NB4 (cell line): Measurements from ENCODE around the gene RGS6.
A peak's percentile ranks its signal among the peaks of the same experiment; 100 is the strongest.

Experiments used
- DNase-seq: peaks from one replicate; pipeline ENCODE4 v3.0.0; 2010; ENCODE audit warnings: low read depth
- H3K4me3 ChIP-seq: one replicate; pipeline ENCODE4 v1.5.1; 2011; ENCODE audit warnings: mild to moderate bottlenecking, low read depth, low read length, moderate library complexity
- MYC ChIP-seq: IDR thresholded peaks from 2 replicates; pipeline ENCODE4 v1.6.1; 2011; ENCODE audit warnings: low read depth, low read length
- POLR2A ChIP-seq: IDR thresholded peaks from 2 replicates; pipeline ENCODE4 v1.6.1; 2011; ENCODE audit warnings: mild to moderate bottlenecking; ENCODE audit not compliant: insufficient read length; ENCODE audit errors: extremely low read depth
- TF ChIP-seq, protein P1 (sequence below): IDR thresholded peaks from one replicate; pipeline ENCODE4 v1.5.1; 2012; ENCODE audit warnings: low read depth, low read length
- TF ChIP-seq, protein P2 (sequence below): IDR thresholded peaks from 2 replicates; pipeline ENCODE4 v1.6.1; 2011; ENCODE audit warnings: low read depth, low read length

The RGS6 gene

GRCh38 chr14:72607386-72608130 is 675.3 kb downstream of the RGS6 start:
- no peak overlapping the region for H3K4me3 ChIP-seq
- DNase-seq, result no peak
- TF ChIP-seq MYC (no peak), POLR2A (no peak)
- TF ChIP-seq, protein P1, sequence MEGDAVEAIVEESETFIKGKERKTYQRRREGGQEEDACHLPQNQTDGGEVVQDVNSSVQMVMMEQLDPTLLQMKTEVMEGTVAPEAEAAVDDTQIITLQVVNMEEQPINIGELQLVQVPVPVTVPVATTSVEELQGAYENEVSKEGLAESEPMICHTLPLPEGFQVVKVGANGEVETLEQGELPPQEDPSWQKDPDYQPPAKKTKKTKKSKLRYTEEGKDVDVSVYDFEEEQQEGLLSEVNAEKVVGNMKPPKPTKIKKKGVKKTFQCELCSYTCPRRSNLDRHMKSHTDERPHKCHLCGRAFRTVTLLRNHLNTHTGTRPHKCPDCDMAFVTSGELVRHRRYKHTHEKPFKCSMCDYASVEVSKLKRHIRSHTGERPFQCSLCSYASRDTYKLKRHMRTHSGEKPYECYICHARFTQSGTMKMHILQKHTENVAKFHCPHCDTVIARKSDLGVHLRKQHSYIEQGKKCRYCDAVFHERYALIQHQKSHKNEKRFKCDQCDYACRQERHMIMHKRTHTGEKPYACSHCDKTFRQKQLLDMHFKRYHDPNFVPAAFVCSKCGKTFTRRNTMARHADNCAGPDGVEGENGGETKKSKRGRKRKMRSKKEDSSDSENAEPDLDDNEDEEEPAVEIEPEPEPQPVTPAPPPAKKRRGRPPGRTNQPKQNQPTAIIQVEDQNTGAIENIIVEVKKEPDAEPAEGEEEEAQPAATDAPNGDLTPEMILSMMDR, result no peak
- TF ChIP-seq, protein P2, sequence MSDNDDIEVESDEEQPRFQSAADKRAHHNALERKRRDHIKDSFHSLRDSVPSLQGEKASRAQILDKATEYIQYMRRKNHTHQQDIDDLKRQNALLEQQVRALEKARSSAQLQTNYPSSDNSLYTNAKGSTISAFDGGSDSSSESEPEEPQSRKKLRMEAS, result no peak

- TF ChIP-seq POLR2A (no peak), MYC (no peak)
- TF ChIP-seq, protein P2, result no peak
- TF ChIP-seq, protein P1, result no peak
- peak; percentile 43 for DNase-seq
- H3K4me3 ChIP-seq, result no peak overlapping the region
Observed at GRCh38 chr14:72608391-72609204, 676.4 kb downstream of the RGS6 start.

DNA sequence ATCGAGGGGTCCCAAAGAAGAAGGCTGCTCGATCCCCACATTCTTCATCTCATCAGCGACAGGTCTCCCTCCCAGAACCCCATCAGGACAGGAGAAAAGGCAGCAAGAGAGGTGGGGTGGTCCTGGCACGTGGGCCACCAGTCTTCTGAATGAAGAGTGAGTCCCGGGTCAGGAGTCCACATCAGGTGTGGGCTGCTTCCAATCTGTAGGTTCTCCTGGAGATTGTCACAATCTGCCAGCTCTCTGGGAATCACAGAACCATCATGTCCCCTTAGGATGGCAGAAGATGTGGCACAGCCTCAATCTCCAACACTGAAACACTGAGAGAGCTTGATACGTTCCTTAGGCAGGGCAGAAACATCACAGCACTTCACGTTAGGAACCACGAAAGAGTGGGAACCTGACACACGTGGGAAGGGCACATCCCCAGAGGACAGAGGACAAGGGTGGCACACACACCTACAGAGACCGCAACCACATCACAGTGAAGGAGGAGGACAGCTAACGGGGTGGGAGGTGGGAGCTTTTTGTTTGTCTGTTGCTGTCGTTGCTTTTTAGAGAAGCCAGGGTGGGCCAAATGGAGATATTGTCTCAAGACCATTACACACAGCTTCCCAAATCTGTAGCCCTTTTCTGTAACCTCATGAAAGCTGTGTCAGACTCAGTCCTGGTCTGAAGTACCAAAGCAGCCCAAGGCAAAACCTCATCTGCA is 677.1 kb downstream of the RGS6 start:
- H3K4me3 ChIP-seq, result no peak overlapping the region
- DNase-seq, result no peak
- no peak for TF ChIP-seq POLR2A
- TF ChIP-seq, protein P2, result no peak
- TF ChIP-seq, protein P1, result no peak
- no peak for TF ChIP-seq MYC

- DNase-seq, result no peak
- TF ChIP-seq POLR2A (no peak), MYC (no peak)
- TF ChIP-seq, protein P1, result no peak
- TF ChIP-seq, protein P2, result no peak
- no peak overlapping the region for H3K4me3 ChIP-seq
Observed at GRCh38 chr14:72610096-72610830, 678.0 kb downstream of the RGS6 start.

DNA sequence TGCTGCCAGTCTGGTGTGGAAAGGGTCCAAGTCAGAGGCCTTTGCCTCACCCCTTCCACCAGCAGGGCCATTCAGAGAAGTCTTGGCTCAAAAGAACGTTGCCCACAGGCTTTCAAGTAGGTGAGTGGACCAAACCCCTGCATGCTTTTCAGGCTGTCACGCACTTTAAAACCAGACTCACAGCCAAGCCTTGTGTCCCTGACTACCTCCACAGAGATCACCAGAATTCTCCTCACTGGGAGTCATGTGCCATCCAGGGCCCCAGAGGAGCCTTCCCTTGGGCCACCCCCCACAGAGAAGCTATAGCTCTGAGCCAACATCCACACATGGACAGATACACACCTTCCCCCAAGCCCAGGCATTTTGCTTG is 678.6 kb downstream of the RGS6 start:
- DNase-seq, result no peak
- TF ChIP-seq, protein P1, result no peak
- TF ChIP-seq POLR2A (no peak), MYC (no peak)
- TF ChIP-seq, protein P2, result no peak
- H3K4me3 ChIP-seq, result no peak overlapping the region
